Ishikawa (cell line): ENCODE measurements around the gene DAAM1.

Experiments used
- CEBPB ChIP-seq: IDR thresholded peaks from 2 replicates; pipeline ENCODE4 v1.6.1; 2012
- CREB1 ChIP-seq: IDR thresholded peaks from 2 replicates; pipeline ENCODE4 v1.6.1; 2012; ENCODE audit warnings: low read depth
- EGR1 ChIP-seq: IDR thresholded peaks from 2 replicates; pipeline ENCODE4 v1.6.1; 2012
- EP300 ChIP-seq: IDR thresholded peaks from 2 replicates; pipeline ENCODE4 v1.6.1; 2012; ENCODE audit warnings: borderline replicate concordance
- FOXM1 ChIP-seq: IDR thresholded peaks from 2 replicates; pipeline ENCODE4 v1.6.1; 2012; ENCODE audit warnings: low read depth, borderline replicate concordance
- MAX ChIP-seq: IDR thresholded peaks from 2 replicates; pipeline ENCODE4 v1.6.1; 2012
- NFIC ChIP-seq: IDR thresholded peaks from 2 replicates; pipeline ENCODE4 v1.6.1; 2012
- RAD21 ChIP-seq: IDR thresholded peaks from 2 replicates; pipeline ENCODE4 v1.6.1; 2012; ENCODE audit warnings: low read depth
- REST ChIP-seq: IDR thresholded peaks from 2 replicates; pipeline ENCODE4 v1.6.1; 2012; ENCODE audit warnings: low read depth, mild to moderate bottlenecking
- TAF1 ChIP-seq: IDR thresholded peaks from 2 replicates; pipeline ENCODE4 v1.6.1; 2012; ENCODE audit warnings: low read depth, mild to moderate bottlenecking
- TCF12 ChIP-seq: IDR thresholded peaks from 2 replicates; pipeline ENCODE4 v1.6.1; 2012; ENCODE audit warnings: low read depth
- TEAD4 ChIP-seq: IDR thresholded peaks from 2 replicates; pipeline ENCODE4 v1.6.1; 2012
- USF1 ChIP-seq: IDR thresholded peaks from 2 replicates; pipeline ENCODE4 v1.6.1; 2012
- YY1 ChIP-seq: IDR thresholded peaks from 2 replicates; pipeline ENCODE4 v1.6.1; 2012; ENCODE audit warnings: low read depth
- ZBTB7A ChIP-seq: IDR thresholded peaks from 2 replicates; pipeline ENCODE4 v1.6.1; 2012; ENCODE audit warnings: low read depth

DAAM1 gene

GRCh38 chr14:59187118-59187517, 1.3 kb upstream of the DAAM1 start:
- no peak for TF ChIP-seq TCF12
- TF ChIP-seq ZBTB7A = no peak
- no peak for TF ChIP-seq REST
- TF ChIP-seq MAX = no peak
- no peak for TF ChIP-seq CEBPB
- TF ChIP-seq TAF1 = no peak
- no peak for TF ChIP-seq EP300
- TF ChIP-seq FOXM1 = no peak
- no peak for TF ChIP-seq RAD21

GRCh38 chr14:59187802-59188460, 536 bp upstream of the DAAM1 start:
- TF ChIP-seq TEAD4 = no peak
- no peak for TF ChIP-seq REST
- TF ChIP-seq CREB1 = no peak

GRCh38 chr14:59189091-59189785, 771 bp downstream of the DAAM1 start:
- no peak for TF ChIP-seq RAD21
- TF ChIP-seq TAF1 = no peak; the same call in 1 of the 2 replicates
- no peak for TF ChIP-seq USF1
- TF ChIP-seq TCF12 = 0 out of 2 replicates have a peak, but pooled peaks have one; percentile 3

- TF ChIP-seq TEAD4 (no peak), CEBPB (no peak), TCF12 (no peak), NFIC (no peak), MAX (0 out of 2 replicates have a peak, but pooled peaks have one; percentile 20)
Measured at GRCh38 chr14:59189786-59190368, 1.4 kb downstream of the DAAM1 start.

GRCh38 chr14:59190372-59190771, 1.9 kb downstream of the DAAM1 start:
- no peak for TF ChIP-seq RAD21
- TF ChIP-seq NFIC = no peak
- TF ChIP-seq CEBPB = no peak
- no peak for TF ChIP-seq FOXM1
- no peak for TF ChIP-seq ZBTB7A
- no peak for TF ChIP-seq EP300
- no peak for TF ChIP-seq CREB1
- no peak for TF ChIP-seq TCF12
- TF ChIP-seq TAF1 = no peak
- no peak for TF ChIP-seq YY1
- TF ChIP-seq TEAD4 = no peak
- TF ChIP-seq REST = no peak
- TF ChIP-seq EGR1 = no peak
- TF ChIP-seq MAX = no peak
- TF ChIP-seq USF1 = no peak
